Measurements from ENCODE around the gene YIF1B. TPM values are rescaled to one million over a fixed set of nuclear protein-coding genes. Genes with fewer than 3 reads are reported as not detected.
A peak's percentile ranks its signal among the peaks of the same experiment; 100 is the strongest.

The YIF1B gene
- total and polyA plus RNA-seq, 9 of the 15 experiments (the other 6 are each of a cell fraction or from before 2014, with no cell fraction given) = 8.5 to 586 (median 323) TPM

DNA sequence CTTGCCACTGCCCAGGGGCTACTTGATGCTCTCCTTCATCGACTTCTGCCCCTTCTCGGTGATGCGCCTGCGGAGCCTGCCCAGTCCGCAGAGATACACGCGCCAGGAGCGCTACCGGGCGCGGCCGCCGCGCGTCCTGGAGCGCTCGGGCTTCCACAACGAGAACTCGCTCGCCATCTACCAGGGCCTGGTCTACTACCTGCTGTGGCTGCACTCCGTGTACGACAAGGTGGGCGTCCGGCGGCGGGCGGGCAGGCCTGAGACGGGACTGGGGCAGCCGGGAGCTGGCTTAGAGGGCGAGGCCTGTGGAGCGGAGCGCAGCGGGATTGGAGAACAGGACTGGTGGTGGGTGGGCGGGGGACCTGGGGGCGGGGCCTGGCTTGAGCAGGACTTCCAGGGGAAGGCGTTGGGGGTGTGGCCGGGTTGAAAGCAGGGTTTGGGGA lies 45.9 kb upstream of the YIF1B start (continued):
- TF ChIP-seq POLR2AphosphoS5 (IDR thresholded peaks at IDR 0.05; ENCODE audit: control insufficient read depth, insufficient read depth, low read depth, low read length) (no peak), ELF2 (CRISPR knock-in tag; IDR thresholded peaks at IDR 0.05) (no peak), SNIP1 (IDR thresholded peaks at IDR 0.05; ENCODE audit: low read depth) (no peak), ZNF431 (CRISPR knock-in tag; IDR thresholded peaks at IDR 0.05) (no peak), NCOR1 (IDR thresholded peaks at IDR 0.05) (no peak), RFX7 (CRISPR knock-in tag; IDR thresholded peaks at IDR 0.05) (no peak), IRF1 (CRISPR knock-in tag; IDR thresholded peaks at IDR 0.05; ENCODE audit: borderline replicate concordance) (no peak), EHMT2 (IDR thresholded peaks at IDR 0.05) (no peak), PML (IDR thresholded peaks at IDR 0.05; ENCODE audit: low read length) (no peak), SMC3 (conservative IDR thresholded peaks at IDR 0.05; ENCODE audit: insufficient read depth, low read depth, low read length) (0 out of 2 replicates have a peak, but pooled peaks have one; percentile 3), ZNF668 (CRISPR knock-in tag; IDR thresholded peaks at IDR 0.05) (no peak), ARID4B (CRISPR knock-in tag; IDR thresholded peaks at IDR 0.05) (peak; percentile 14; the same call in 1 of the 2 replicates), XRCC5 (IDR thresholded peaks at IDR 0.05; ENCODE audit: low read depth, low read length) (no peak), DIDO1 (tag; IDR thresholded peaks at IDR 0.05; ENCODE audit: low read depth) (no peak), SLC30A9 (CRISPR knock-in tag; IDR thresholded peaks at IDR 0.05) (no peak), PCBP2 (IDR thresholded peaks at IDR 0.05; ENCODE audit: low read depth, low read length, poor library complexity, severe bottlenecking) (no peak), ZNF212 (CRISPR knock-in tag; IDR thresholded peaks at IDR 0.05) (no peak), CREB1 (IDR thresholded peaks at IDR 0.05) (no peak), CREB1 (CRISPR knock-in tag; IDR thresholded peaks at IDR 0.05) (no peak; the same call in 1 of the 2 replicates), CBX8 (IDR thresholded peaks at IDR 0.05; ENCODE audit: borderline replicate concordance, extremely low read depth, low read depth, low read length, poor library complexity, severe bottlenecking) (no peak), HDGF (IDR thresholded peaks at IDR 0.05) (no peak)
- TF ChIP-seq, protein P1, sequence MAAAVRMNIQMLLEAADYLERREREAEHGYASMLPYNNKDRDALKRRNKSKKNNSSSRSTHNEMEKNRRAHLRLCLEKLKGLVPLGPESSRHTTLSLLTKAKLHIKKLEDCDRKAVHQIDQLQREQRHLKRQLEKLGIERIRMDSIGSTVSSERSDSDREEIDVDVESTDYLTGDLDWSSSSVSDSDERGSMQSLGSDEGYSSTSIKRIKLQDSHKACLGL (CRISPR knock-in tag; IDR thresholded peaks at IDR 0.05; ENCODE audit: borderline replicate concordance, poor library complexity, severe bottlenecking) = no peak
- TF ChIP-seq, protein P2, sequence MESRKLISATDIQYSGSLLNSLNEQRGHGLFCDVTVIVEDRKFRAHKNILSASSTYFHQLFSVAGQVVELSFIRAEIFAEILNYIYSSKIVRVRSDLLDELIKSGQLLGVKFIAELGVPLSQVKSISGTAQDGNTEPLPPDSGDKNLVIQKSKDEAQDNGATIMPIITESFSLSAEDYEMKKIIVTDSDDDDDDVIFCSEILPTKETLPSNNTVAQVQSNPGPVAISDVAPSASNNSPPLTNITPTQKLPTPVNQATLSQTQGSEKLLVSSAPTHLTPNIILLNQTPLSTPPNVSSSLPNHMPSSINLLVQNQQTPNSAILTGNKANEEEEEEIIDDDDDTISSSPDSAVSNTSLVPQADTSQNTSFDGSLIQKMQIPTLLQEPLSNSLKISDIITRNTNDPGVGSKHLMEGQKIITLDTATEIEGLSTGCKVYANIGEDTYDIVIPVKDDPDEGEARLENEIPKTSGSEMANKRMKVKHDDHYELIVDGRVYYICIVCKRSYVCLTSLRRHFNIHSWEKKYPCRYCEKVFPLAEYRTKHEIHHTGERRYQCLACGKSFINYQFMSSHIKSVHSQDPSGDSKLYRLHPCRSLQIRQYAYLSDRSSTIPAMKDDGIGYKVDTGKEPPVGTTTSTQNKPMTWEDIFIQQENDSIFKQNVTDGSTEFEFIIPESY (CRISPR knock-in tag; IDR thresholded peaks at IDR 0.05) = no peak

Measured in K562 (cell line).